GM21576 (cell line): ENCODE measurements around the gene CYP27C1.
"Not testable (repeated sequence)": the region's sequence is repeated elsewhere in the genome, so short reads cannot be mapped to it uniquely, and the experiment has no call there.

Experiments
- ATAC-seq: cut with Tn5 transposase; IDR thresholded peaks from one replicate; pipeline ENCODE4 v1.9.1; 2021; ENCODE audit warnings: mild to moderate bottlenecking, moderate library complexity; ENCODE audit not compliant: unreplicated experiment

The CYP27C1 gene

DNA sequence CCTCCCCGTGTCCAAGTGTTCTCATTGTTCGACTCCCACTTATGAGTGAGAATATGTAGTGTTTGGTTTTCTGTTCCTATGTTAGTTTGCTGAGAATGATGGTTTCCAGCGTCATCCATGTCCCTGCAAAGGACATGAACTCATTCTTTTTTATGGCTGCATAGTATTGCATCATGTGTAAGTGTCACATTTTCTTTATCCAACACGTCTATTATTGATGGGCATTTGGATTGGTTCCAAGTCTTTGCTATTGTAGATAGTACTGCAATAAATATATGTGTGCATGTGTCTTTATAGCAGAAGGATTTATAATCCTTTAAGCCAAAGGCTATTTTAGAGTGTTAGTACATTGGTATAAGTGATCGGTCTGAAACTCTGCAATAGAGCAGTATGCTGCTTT, 4.0 kb upstream of the CYP27C1 start:
- not testable (repeated sequence) for ATAC-seq

DNA sequence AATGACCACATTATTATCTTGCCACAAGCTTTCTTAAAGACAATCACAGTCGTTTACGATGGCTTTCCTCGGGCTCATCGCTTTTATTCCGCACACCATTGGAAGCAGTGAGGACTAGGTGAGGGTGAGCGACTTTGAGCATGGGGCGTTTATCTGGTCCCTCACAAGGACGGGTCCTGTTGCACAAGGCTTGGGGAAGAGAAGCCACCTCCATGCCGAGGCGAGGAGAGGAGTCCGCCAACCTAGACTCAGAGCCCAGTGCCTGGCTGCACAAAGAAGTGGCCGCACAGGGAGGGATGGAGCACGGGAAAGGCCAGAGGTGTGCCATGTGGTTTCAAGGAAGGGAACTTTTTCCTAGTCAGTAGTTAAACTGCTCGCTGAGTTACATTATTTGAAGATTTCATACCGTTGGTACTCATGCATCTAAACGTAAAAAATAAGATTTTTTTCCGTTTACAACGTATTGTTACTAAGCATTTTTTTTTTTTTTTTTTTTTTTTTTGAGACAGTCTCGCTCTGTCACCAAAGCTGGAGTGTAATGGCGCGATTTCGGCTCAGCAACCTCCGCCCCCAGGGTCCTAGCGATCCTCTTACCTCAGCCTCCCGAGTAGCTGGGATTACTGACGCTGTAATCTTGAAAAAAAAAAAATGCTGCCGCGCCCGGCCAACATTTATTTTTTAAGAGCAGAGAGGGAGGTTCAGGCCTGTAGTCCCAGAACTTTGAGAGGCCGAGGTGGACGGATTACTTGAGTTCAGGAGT, 849 bp upstream of the CYP27C1 start:
- no peak for ATAC-seq

DNA sequence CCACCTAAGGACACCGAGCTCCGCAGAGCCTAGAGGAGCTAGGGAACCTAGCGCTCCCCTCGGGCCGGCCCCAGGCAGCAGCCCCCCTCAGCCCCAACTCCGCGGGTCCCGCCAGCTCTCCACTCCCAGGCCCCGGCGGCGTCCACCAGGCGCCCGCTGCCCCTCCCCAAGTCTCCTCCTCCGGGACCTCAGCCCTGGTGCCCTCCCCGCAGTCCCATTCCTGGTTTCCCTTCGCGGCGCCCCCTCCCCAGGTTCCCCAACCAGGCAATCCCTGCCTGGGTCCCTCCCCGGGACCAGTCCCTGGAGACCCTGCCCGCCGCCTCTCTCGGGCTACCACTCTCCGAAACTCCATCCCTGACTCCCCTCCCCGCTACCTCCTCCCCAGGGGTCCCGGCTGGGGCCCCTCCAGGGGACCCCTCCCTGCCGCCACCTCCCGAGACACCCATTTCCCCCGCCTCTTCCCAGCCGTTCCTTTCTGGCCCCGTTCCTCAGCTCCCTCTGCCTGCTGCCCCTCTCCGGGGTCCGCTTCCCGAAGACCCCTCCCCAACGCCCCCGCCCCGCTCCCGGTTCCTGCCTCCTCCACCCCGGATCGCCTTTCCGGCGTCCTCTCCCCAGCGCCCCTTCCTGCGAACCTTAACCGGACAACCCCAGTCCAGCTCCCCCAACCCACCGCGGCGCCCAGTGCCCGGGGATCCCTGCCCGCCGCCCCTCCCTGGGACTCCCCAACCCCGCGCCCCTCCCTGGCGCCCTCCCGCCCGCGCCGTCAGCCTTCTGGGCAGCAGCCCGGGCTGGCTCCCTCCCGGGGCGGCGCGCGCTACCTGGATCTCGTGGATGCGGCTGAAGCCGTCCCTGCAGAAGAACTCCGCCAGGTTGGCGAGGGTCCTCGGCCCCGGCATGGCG, 678 bp downstream of the CYP27C1 start:
- ATAC-seq = no peak

DNA sequence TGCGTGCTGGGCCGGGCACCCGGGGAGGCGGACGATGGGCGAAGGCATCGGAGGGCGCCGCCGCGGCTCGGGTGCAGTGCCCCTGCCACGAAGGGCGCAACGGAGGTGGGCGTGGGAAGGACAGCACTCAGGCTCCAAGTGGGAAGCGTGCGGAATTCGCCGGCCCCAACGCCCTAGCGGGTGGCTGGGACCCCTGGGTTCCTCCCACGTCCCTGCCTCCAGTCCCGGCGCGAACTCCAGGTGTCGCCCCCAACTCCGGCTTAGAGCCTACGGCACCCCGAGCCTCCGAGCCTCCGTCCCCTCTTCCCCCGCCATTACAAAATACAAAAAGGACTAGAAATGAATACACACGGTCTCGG, 1.3 kb downstream of the CYP27C1 start:
- ATAC-seq = no peak

DNA sequence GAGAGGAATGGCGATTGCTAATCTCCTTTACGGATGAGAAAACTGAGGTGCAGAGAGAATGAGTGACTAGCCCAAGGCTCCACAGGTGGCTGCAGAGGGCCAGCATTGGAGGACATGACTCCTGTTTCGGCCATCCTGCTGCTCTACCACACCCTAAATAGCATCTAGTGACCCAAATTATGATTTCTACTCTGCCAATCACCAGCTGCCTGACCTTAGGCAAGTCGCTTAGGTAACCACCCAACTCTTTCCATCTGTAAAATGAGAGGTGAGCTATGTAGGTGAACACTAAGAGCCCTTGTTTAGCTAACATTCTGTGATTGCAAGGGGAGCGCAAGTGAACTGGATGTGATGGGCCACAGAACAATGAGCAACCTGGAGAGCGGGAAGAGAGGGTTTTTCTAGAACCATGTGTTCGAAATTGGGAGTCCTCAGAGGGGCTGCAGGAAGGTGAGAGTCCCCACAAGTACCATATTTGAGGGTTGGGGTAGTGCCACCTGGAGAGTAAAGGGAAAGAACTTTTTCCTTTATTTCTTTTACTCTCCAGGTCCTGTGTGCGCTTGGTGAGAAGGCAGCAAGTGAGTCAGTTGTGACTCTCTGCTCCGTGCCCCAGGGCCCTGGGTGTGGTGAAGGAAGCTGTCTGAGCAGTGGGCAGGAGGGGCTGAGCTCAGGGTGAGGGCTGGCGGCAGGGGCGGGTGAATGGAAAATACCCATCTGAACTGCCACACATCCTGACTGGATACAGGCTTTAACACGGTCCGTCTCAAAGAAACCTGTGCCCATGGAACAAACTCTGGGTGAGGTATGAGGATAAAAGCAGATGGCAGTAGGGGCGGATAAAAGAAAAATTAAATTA, 2.4 kb downstream of the CYP27C1 start:
- ATAC-seq = no peak

DNA sequence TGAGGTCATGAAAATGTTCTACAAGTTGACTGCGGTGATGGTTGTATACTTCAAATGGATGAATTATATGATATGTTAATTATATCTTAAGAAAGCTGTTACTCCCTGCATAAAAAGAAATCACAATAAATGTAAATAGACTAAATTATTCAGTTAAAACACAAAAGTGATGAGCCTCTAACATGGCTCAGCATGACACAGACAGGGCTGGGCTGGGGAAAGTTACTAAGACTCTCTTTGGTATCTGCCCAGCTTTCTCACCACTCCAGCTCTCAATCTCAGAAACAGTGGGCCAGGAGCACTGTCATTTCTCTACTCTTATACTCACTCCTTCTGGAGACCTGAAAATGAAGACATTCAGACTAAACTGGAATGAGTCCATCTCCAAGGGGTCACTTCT, 3.5 kb downstream of the CYP27C1 start:
- no peak for ATAC-seq

DNA sequence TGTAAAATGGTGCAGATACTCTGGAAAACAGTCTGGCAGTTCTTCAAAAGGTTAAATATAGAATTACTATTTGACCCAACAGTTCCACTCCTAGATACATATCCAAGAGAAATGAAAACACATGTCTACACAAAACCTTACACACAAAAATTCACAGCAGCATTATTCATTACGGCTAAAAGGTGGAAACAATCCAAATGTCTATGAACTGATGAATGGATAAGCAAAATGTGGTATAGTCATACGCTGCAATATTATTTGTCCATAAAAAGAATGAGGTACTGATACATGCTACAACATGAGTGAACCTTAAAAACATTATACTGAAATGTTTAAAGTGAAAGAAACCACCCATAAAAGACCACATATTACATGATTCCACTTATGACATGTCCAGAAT, 4.0 kb downstream of the CYP27C1 start:
- no peak for ATAC-seq

DNA sequence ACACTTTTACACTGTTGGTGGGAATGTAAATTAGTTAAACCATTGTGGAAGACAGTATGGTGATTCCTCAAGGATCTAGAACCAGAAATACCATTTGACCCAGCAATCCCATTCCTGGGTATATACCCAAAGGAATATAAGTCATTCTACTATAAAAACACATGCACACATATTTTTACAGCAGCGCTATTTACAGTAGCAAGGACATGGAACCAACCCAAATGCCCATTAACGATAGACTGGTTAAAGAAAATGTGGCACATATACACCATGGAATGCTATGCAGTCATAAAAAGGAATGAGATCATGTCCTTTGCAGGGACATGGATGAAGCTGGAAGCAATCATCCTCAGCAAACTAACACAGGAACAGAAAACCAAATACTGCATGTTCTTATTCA, 5.9 kb downstream of the CYP27C1 start:
- not testable (repeated sequence) for ATAC-seq

DNA sequence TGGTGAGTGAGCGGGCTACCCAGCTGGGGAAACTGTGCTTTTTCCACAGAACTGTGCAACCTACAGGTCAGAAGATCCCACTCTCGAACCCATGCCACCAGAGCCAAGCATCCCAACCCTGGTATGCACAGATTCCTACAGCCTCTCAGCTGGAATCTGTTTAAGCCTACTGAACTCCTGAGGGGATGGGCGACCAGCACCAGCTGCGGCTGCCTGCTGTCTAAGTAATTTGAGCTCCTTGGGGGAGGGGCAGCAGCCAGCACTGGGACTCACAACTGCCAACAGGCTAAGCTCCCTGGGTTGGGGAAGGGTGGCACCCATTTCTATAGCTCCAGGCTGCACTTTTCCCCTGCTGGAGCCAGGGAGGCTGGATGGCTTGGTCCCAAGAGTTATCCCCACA, 11.8 kb downstream of the CYP27C1 start:
- ATAC-seq = no peak

DNA sequence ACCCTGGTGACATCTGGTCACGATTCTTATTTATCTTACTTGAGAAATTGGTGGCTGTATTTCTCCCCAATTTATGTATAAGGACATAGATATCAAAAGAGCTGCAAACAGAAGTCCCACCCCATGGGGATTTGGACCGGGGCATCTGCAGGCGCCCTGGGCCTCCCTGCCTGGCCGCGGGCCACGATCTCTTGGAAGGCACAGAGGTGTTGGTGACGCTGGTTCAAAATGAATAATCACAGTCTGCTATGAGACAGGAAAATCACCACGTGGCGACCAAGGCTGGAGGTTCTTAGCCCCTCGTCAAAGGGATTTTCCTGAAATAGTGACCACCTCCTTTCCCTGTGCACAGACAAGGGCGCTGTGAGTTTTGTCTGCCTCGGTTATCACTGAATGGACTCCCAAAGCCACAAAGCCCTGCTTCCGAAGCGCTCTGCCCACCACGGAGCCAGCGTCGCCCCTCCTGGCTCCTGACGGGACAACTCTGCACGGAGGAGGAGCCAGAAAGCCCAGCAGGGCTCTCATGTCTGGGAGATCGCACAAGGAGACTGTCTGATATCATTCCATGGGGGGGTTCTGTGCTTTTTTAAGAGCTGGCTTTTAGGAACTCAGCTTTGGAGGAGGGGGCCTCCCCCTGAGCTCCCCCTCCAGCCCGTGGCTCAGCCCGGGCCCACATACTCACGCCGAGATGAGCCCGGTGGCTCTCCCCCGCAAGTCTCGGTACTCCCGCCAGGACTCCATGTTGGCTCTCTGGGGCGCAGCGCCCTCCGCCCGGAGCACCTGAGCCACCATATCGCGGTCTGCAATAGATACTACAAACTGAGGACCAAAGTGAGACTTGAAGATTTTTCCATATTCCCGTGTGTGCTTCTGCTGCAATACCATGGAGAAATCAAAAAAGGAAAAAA, 14.6 kb downstream of the CYP27C1 start:
- ATAC-seq = no peak

DNA sequence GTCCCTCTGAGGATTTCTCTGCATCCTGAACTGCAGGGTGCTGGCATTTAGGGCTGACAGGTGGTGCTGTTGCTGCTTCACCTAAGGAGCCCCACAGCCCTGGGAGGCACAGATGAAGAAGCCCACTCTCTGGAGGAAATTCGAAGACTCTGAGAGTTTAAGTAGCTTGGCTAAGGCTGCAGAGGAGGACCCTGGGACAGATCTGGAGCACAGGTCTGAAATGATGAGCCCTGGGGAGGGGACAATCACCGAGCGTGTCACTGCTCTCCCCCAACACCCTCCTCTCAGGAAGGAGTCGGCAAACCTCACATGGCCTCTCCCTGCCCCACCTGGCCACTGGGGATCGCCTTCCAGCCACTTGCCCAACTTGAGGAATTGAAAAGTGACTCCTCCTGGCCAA, 18.6 kb downstream of the CYP27C1 start:
- ATAC-seq = no peak

DNA sequence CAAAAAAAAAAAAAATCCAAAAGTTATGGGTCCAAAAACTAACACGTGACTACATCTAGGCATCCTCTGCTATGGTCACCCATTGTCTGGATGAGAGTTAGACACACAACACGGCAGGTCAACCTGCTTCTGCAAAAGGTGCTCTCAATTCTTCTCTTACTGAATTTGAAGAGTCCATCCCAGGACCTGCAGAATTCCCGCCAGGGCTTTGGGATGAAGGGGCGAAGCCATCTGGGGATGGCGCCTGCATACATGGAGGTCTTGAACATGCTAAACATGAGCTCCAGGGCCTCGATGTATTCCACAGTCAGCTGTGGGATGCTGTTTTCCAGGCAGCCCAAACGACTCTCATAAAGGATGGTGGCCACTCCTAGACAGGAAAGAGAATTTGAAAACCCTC, 19.1 kb downstream of the CYP27C1 start:
- ATAC-seq = no peak

DNA sequence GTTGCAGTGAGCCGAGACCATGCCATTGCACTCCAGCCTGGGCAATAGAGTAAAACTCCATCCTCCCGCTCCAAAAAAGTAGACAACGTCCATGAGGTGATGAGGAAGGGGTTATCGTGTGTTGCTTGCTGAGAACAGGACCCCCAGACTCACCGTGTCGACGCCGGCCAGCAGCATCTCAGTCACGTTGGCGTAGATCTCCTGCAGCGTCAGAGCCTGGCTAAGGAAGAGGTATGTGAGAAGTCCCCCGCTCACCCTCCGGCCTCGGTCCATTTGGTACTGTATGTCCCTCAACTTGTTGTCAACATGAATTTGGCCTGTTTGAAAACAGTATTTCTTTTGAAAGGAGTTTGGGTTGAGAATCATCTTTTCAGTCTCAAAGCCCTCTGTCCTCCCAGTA, 20.9 kb downstream of the CYP27C1 start:
- ATAC-seq = no peak

DNA sequence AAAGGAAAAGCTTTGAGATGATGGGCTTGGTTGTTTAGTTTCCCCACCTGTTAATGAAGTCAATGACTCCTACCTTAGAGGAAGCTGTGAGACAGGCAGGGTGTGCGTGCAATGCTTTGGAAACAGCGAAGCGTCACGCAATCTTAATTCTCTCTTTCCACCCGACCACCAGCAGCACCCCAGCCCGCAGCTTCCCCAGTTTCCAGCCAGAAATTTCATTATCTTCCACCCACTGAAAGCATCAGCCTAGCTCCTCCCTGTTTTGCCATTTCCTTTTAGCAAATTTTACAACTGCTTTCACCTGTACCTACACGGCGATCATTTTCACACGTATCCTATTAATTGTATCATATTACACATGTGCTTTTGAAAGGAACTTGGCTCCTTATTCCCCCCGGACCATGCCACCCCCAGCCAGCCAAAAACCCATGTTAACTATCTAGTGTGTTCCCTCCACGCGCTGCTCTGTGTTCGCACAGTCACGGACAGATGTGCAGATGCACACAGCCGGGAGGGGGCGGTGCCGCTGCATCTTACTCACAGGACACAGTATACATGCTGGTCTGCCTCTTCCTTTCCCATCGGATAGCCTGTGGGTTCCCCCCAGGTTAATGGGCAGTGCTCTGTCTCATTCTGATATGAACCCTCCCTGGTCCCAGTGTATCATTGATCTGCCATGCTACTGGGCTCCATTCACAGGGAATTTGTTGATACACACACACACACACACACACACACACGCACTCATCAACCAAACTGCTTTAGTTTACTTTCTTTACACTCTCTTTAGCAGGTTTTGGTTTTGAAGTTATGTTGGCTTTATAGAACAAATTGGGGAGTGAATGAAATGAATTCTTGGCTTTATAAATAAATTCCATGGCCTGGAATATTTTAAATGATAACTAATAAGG, 22.4 kb downstream of the CYP27C1 start:
- ATAC-seq = peak; percentile 89

DNA sequence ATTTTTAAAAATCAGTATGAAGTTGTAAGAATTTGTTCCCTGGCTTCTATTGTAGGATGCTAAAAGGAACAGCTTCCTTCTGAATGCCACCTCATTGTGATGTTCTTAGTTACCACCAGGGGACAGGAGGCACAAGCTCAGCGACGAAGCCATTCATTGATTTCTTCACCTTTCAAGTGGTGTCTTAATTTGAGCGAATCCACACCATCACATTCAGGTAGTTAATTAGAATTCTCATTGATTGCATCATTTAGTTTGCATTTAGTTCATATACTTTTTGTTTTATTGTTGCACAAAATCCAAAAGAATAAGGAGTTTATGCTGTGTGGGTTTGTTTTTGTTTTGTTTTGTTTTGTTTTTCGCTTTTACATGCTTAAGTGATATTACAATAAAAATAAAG, 23.1 kb downstream of the CYP27C1 start:
- no peak for ATAC-seq

DNA sequence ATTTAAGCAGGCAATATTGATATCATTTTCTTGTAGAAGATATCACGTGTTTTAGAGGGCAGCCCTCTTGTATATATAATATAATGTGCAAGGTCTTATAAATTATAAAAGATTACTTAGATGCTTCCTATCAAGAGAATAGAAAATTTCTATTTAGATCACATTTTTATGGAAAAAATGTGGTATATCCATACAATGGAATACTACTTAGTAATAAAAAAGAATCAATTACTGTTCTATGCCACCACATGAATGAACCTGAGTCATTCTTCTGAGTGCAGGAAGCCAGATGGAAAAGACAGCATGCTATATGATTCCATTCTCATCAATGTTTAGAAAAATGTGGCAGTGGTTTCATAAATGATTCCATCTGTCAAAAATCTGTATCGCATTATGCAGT, 23.6 kb downstream of the CYP27C1 start:
- ATAC-seq = no peak

DNA sequence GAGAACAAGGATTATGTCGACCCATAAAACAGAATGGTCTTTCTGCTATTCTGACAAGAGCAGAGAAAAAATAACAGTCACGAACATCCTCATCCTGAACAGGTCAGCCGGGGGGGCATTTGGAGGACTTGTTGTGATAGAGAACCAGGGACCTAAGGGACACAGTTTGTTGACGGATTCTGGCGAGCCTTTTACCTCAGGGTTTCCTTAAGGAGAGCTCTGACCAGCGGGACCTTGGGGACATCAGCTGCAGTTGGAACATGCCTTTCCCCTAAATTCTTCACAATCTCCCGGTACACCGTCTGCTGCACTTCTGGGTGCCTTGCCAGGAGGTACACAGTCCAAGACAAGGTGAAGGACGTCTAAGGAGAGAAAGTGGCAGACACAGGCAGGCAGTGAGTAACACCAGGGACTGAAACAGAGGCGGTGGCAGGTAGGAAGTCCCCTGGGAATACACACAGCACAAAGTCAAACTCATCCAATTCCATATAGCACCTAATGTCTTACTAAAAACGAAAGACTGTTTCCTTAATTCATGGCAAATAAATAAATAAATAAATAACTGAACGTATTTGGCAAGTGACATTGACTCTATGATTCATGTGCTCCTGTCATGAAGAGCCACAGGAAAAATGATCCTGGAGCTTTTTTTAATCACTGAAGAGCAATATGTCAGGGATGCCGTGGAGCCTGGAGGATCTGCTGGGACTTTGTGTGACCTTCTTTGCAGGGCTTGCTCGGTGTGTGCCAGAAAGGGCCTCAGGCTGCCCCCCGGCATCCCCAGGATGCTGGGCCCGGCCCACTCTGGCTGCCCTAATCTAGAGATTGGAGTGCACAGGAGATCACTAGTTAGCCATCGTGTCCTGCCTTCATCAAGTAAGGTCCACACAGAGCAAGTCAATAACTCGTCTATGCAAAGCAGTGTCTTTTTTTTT, 24.7 kb downstream of the CYP27C1 start:
- ATAC-seq = no peak

DNA sequence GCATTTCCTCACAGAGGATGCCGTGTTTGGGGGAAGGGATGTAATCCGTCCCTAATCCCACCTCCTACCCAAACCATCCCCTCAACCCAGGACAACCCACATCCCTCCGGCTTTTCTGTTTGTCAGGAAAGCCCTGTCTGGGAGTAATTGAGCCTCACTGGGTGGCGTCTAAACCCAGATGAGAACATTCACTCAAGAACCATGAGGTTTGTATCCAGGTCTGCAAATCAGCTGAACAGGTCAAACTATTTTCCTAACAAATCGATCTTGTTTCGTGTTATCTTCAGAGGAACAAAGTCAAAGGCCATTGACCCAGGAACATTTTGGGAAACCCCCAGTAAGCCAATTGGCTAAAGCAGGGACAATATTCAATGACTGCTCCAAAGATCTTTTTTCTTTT, 25.7 kb downstream of the CYP27C1 start:
- ATAC-seq = no peak
